ENCODE results near the gene PLEKHO1.
"Not testable (repeated sequence)": the region's sequence is repeated elsewhere in the genome, so short reads cannot be mapped to it uniquely, and the experiment has no call there.

The PLEKHO1 gene

DNA sequence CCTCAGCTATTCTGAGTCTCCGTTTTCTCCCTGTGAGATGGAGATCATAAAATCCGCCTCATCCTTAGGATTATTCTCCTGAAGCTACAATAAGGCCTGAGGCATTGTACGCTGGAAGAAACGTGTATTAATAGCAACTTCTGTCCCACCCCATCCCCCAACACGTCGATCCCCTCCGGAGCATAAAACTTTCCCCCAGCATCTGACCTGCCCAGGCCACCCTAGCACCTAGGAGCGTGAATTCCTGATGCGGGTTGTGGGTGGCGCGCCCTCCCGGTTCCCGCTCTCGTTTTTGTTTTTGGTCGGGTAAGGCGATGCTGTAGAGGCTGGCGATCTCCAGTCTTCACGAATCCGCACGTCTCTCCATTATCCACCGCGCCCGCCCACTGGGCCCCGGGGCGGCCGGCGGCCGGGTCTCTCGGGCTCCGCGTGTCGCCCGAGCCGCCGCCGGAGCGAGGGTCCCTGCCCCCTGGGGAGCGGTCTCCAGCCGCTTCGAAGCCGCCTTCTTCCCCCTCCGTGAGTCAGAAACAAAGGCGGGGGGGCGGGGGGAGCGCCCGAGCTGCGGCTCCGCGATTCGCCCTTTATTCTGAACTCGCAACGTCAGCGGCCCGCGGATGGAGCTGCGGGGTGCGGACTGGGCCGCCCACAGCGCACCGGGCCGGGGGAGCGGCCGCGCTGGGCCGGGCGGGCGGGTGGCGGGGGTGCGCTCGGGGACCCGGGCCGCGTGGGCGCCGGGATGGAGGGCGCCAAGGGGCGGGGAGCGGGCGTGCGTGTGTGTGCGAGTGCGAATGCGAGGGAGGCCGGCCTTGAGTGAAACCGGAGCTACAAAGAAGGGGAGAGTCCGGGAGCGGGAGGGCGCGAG lies at the start of gene PLEKHO1:
PLEKHO1 (plus strand) TSS at position 646 of the 862 bp plus-strand sequence. CDS start 342 bp downstream, outside the sequence.
- peak; percentile 70 for DNase-seq

GRCh38 chr1:150102986-150103385 lies 46.7 kb upstream of the PLEKHO1 start:
- no peak for DNase-seq

GRCh38 chr1:150106341-150106740 lies 43.4 kb upstream of the PLEKHO1 start:
- DNase-seq, result peak; percentile 41

DNA sequence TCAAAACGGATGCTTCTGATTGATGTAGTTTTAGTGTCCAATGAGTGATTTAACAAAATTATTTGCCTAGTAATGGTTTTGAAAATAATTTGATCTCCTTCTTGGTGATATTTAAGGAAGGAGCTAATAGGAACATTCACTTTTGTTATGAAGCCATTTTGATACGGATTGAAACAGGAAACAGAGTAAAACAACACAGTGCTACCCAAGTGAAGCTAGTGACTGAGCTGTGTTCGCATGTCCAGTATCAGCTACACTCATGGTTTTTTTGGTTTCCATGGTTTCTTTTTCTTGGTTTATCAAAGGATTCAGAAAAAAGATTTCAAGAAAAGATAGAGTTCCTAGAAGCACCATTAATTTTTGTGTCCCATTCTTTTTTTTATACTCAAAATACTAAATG lies 40.1 kb upstream of the PLEKHO1 start:
- peak; percentile 44 for DNase-seq

GRCh38 chr1:150110116-150110515 lies 39.6 kb upstream of the PLEKHO1 start:
- no peak for DNase-seq

- DNase-seq, result no peak
These were observed 38.0 kb upstream of the PLEKHO1 start for GRCh38 chr1:150111670-150112069.

- DNase-seq, result no peak
These were observed 34.6 kb upstream of the PLEKHO1 start for GRCh38 chr1:150115121-150115520.

- no peak for DNase-seq
These were observed 31.0 kb upstream of the PLEKHO1 start for GRCh38 chr1:150118716-150119115.

GRCh38 chr1:150121236-150121862 lies 28.4 kb upstream of the PLEKHO1 start:
- no peak for DNase-seq

DNA sequence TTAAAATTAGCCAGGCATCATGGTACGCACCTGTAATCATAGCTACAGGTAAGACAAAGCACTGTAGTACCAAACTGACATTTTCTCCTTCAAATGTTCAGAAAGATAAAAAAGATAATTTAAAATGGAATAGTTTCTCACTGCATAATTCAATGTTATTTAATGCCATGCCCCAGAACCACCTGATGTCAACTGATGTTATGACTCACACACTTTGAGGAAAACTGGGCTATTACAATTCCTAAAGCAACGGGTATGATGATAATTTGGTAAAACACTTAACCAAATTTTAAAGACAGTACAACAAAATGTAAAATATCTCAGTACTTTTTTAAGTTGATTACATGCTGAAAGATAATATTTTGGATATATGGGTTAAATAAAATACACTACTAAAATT lies 22.9 kb upstream of the PLEKHO1 start:
- DNase-seq, result no peak

- no peak for DNase-seq
These were observed 22.3 kb upstream of the PLEKHO1 start for GRCh38 chr1:150127464-150127863.

GRCh38 chr1:150127868-150128267 lies 21.8 kb upstream of the PLEKHO1 start:
- DNase-seq, result peak; percentile 41

GRCh38 chr1:150132372-150132771 lies 17.3 kb upstream of the PLEKHO1 start:
- DNase-seq, result no peak

DNA sequence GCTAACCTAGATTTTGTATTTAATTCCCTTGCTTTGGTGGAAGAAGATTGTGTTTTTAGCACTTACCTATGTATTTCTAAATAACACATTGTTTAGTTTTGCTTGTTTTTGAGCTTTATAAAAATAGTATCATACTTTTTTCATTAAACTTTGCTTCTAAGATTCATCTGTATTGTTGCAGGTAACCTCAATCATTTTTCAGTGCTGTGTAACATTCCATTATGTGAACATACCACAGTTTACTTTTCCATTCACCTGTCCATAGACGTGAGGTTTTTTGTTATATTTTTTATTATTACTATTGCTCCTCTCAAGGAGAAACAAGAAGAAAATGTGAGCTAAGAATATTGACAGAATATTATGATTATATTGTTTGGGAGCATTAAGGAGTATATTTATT lies 15.2 kb upstream of the PLEKHO1 start:
- no peak for DNase-seq

DNA sequence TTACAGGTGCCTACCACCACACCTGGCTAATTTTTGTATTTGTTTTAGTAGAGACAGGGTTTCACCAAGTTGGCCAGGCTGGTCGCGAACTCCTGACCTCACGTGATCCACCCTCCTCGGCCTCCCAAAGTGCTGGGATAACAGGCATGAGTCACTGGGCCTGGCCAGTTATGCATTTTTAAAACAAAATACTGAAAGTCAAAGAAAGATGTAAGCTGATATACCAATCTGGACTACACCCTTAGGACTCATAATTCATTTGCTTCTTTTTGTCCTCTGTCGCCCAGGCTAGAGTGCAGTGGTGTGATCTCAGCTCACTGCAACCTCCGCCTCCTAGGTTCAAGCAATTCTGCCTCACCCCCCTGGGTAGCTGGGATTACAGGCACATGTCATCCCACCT lies 14.3 kb upstream of the PLEKHO1 start:
- not testable (repeated sequence) for DNase-seq

- DNase-seq, result no peak
These were observed 11.7 kb upstream of the PLEKHO1 start for GRCh38 chr1:150138044-150138443.

- no peak for DNase-seq
These were observed 8.3 kb upstream of the PLEKHO1 start for GRCh38 chr1:150141452-150141851.

- DNase-seq, result no peak
These were observed 7.6 kb upstream of the PLEKHO1 start for GRCh38 chr1:150142083-150142482.

- no peak for DNase-seq
These were observed 5.1 kb upstream of the PLEKHO1 start for GRCh38 chr1:150144606-150145005.

- not testable (repeated sequence) for DNase-seq
These were observed 3.7 kb upstream of the PLEKHO1 start for GRCh38 chr1:150146016-150146415.

- DNase-seq, result no peak
These were observed 2.7 kb upstream of the PLEKHO1 start for GRCh38 chr1:150146849-150147542.

GRCh38 chr1:150148837-150149270 lies 862 bp upstream of the PLEKHO1 start:
- DNase-seq, result no peak
